Trophoblast cell (in vitro differentiated cells and primary cell): Measurements from ENCODE around the gene GGN.
A peak's percentile ranks its signal among the peaks of the same experiment; 100 is the strongest.

ENCODE experiments used
- DNase-seq, 2 donors: peaks; one replicate each; pipeline ENCODE4 v3.0.0-alpha.2; 2016
- H2AFZ ChIP-seq: 2 replicates; pipeline ENCODE4 v1.6.1; 2013; ENCODE audit warnings: low read length, moderate library complexity, mild to moderate bottlenecking; ENCODE audit not compliant: insufficient read depth, poor library complexity
- H2AK5ac ChIP-seq: 2 replicates; pipeline ENCODE4 v1.6.1; 2013; ENCODE audit warnings: mild to moderate bottlenecking, low read length
- H2BK120ac ChIP-seq: 2 replicates; pipeline ENCODE4 v1.6.1; 2013; ENCODE audit warnings: low read length, mild to moderate bottlenecking, moderate library complexity; ENCODE audit not compliant: insufficient read depth, poor library complexity
- H2BK12ac ChIP-seq: 2 replicates; pipeline ENCODE4 v1.6.1; 2013; ENCODE audit warnings: mild to moderate bottlenecking, low read length, moderate library complexity
- H2BK5ac ChIP-seq: 2 replicates; pipeline ENCODE4 v1.6.1; 2013; ENCODE audit warnings: low read length, low read depth, moderate library complexity, mild to moderate bottlenecking; ENCODE audit not compliant: poor library complexity
- H3K14ac ChIP-seq: 2 replicates; pipeline ENCODE4 v1.6.1; 2013; ENCODE audit warnings: mild to moderate bottlenecking, low read length
- H3K18ac ChIP-seq: 2 replicates; pipeline ENCODE4 v1.6.1; 2013; ENCODE audit warnings: mild to moderate bottlenecking, low read length
- H3K23ac ChIP-seq: 2 replicates; pipeline ENCODE4 v1.6.1; 2013; ENCODE audit warnings: low read length
- H3K27ac ChIP-seq: 2 replicates; pipeline ENCODE4 v1.5.1; 2013; ENCODE audit warnings: low read depth, mild to moderate bottlenecking, inconsistent platforms, low read length, moderate library complexity
- H3K27me3 ChIP-seq: 2 replicates; pipeline ENCODE4 v1.6.1; 2013; ENCODE audit warnings: inconsistent platforms, mild to moderate bottlenecking, low read length, moderate library complexity; ENCODE audit not compliant: insufficient read depth
- H3K36me3 ChIP-seq, 2 experiments: 1 replicate in 1 of 2; 2 replicates in 1 of 2; pipeline ENCODE4 v1.6.1; 2013; ENCODE audit warnings: low read length in 2 of 2, mild to moderate bottlenecking in 2 of 2, moderate library complexity in 1 of 2; ENCODE audit not compliant: insufficient read depth in 2 of 2, control insufficient read depth in 1 of 2
- H3K4ac ChIP-seq: 2 replicates; pipeline ENCODE4 v1.6.1; 2013; ENCODE audit warnings: low read depth, mild to moderate bottlenecking, low read length, moderate library complexity
- H3K4me1 ChIP-seq, 2 experiments: 1 replicate in 1 of 2; 2 replicates in 1 of 2; pipeline ENCODE4 v1.6.1; 2013; ENCODE audit warnings: low read length in 2 of 2, mild to moderate bottlenecking in 2 of 2, moderate library complexity in 1 of 2; ENCODE audit not compliant: insufficient read depth in 2 of 2, control insufficient read depth in 1 of 2
- H3K4me2 ChIP-seq: 2 replicates; pipeline ENCODE4 v1.6.1; 2013; ENCODE audit warnings: inconsistent platforms, mild to moderate bottlenecking, low read length, moderate library complexity
- H3K4me3 ChIP-seq: 2 replicates; pipeline ENCODE4 v1.5.1; 2013; ENCODE audit warnings: mild to moderate bottlenecking, low read depth, low read length, inconsistent platforms
- H3K79me1 ChIP-seq: one replicate; pipeline ENCODE4 v1.6.1; 2013; ENCODE audit warnings: low read length
- H3K79me2 ChIP-seq: 2 replicates; pipeline ENCODE4 v1.6.1; 2013; ENCODE audit warnings: low read length, mild to moderate bottlenecking; ENCODE audit not compliant: control insufficient read depth, insufficient read depth, poor library complexity
- H3K9ac ChIP-seq: 2 replicates; pipeline ENCODE4 v1.6.1; 2013; ENCODE audit warnings: mild to moderate bottlenecking, low read length
- H3K9me3 ChIP-seq: 2 replicates; pipeline ENCODE4 v1.6.1; 2013; ENCODE audit warnings: low read depth, mild to moderate bottlenecking, control low read depth, inconsistent platforms, low read length; ENCODE audit not compliant: insufficient read depth
- H4K12ac ChIP-seq: 2 replicates; pipeline ENCODE4 v1.6.1; 2013; ENCODE audit warnings: low read depth, mild to moderate bottlenecking, low read length, moderate library complexity
- H4K8ac ChIP-seq: 2 replicates; pipeline ENCODE4 v1.6.1; 2013; ENCODE audit warnings: low read depth, mild to moderate bottlenecking, low read length, moderate library complexity
- H4K91ac ChIP-seq: one replicate; pipeline ENCODE4 v1.6.1; 2013; ENCODE audit warnings: low read depth, mild to moderate bottlenecking, low read length, moderate library complexity
- WGBS: extraction: QIAGEN DNeasy Blood & Tissue Kit; methylation state at CpG from one replicate; pipeline ENCODE4 v1.1.7; 2013; ENCODE audit warnings: missing lambda C conversion rate; ENCODE audit not compliant: insufficient read length, insufficient coverage; ENCODE audit errors: extremely low coverage; 5-methylcytosine and 5-hydroxymethylcytosine counted together

GGN gene

GRCh38 chr19:38373907-38374331, 13.9 kb downstream of the GGN start:
- Histone ChIP-seq H4K12ac (no peak overlapping the region), H2BK5ac (no peak overlapping the region), H3K9me3 (no peaks in the 10 kb centered on the region), H2AFZ (peak overlapping the region; percentile 59), H3K27ac (peak overlapping the region; percentile 27), H2AK5ac (no peak overlapping the region), H3K18ac (no peak overlapping the region), H3K36me3 (peaks cover 10 to 11% of the 10 kb centered on the region in 2 experiments), H3K23ac (no peak overlapping the region), H2BK12ac (no peak overlapping the region), H3K79me2 (peaks cover 12% of the 10 kb centered on the region), H3K14ac (no peak overlapping the region), H3K4ac (no peak overlapping the region), H4K91ac (peak overlapping the region; percentile 42), H3K4me1 (peaks cover 6 to 15% of the 10 kb centered on the region in 2 experiments), H3K9ac (peak overlapping the region; percentile 20), H2BK120ac (peak overlapping the region; percentile 46), H3K79me1 (peaks cover 8% of the 10 kb centered on the region), H3K4me2 (peak overlapping the region; percentile 71), H4K8ac (peak overlapping the region; percentile 84), H3K27me3 (no peaks in the 10 kb centered on the region), H3K4me3 (no peak overlapping the region)
- no CpG with 5 or more reads among the region's 6 CpGs for WGBS
- no peak for DNase-seq

DNA sequence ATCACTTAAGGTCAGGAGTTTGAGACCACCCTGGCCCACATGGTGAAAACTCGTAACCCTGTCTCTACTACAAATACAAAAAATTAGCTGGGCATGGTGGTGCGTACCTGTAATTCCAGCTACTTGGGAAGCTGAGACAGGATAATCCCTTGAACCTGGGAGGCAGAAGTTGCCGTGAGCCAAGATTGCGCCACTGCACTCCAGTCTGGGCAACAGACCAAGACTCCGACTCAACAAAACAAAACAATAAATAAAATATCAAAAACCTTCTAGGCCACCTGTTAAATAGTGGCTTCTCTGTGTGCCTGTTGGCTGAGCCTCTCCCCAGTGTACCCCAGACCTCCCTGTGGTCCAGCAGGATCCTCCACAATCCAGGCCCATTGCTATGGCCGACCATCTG, 16.8 kb downstream of the GGN start:
- Histone ChIP-seq H3K4me2 (no peak overlapping the region), H3K79me2 (peaks cover 12% of the 10 kb centered on the region), H3K9ac (no peak overlapping the region), H4K91ac (no peak overlapping the region), H4K12ac (no peak overlapping the region), H2AFZ (no peak overlapping the region), H3K4me1 (peaks cover 6 to 8% of the 10 kb centered on the region in 2 experiments), H3K27me3 (no peaks in the 10 kb centered on the region), H3K27ac (no peak overlapping the region), H3K36me3 (peaks cover under 1% of the 10 kb centered on the region in 2 experiments), H3K14ac (no peak overlapping the region), H3K23ac (no peak overlapping the region), H3K4me3 (no peak overlapping the region), H3K4ac (no peak overlapping the region), H4K8ac (no peak overlapping the region), H2BK12ac (no peak overlapping the region), H2BK5ac (no peak overlapping the region), H3K79me1 (peaks cover 8% of the 10 kb centered on the region), H3K9me3 (no peaks in the 10 kb centered on the region), H3K18ac (no peak overlapping the region), H2AK5ac (no peak overlapping the region), H2BK120ac (no peak overlapping the region)
- no CpG with 5 or more reads among the region's 6 CpGs for WGBS
- no peak for DNase-seq

DNA sequence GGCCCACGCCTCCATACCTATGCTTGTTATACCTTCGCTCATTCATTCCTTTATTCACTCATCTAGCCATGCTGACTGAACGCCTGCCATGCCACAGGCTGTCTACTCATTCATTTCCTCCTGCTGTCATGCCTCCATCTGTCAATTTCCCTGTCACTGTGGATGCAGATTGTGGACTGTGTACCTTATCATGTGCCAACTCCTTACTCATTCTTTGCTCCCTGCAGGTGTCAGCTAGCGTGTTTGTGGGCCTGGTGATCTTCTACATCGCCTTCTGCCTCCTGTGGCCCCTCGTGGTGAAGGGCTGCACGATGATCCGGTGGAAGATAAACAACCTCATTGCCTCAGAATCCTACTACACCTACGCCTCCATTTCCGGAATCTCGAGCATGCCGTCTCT, 17.5 kb downstream of the GGN start:
- no peak overlapping the region for H4K12ac ChIP-seq
- no peak overlapping the region for H3K4me2 ChIP-seq
- no peak overlapping the region for H2AK5ac ChIP-seq
- peaks cover 7% of the 10 kb centered on the region for H3K79me1 ChIP-seq
- H2BK5ac ChIP-seq: no peak overlapping the region
- no peaks in the 10 kb centered on the region for H3K9me3 ChIP-seq
- no peaks in the 10 kb centered on the region for H3K27me3 ChIP-seq
- peaks cover 7% of the 10 kb centered on the region for H3K79me2 ChIP-seq
- no peak overlapping the region for H3K9ac ChIP-seq
- H3K23ac ChIP-seq: no peak overlapping the region
- no peak overlapping the region for H3K14ac ChIP-seq
- no peak overlapping the region for H2AFZ ChIP-seq
- WGBS: no CpG with 5 or more reads among the region's 12 CpGs
- no peak overlapping the region for H3K4me3 ChIP-seq
- no peak for DNase-seq
- H4K8ac ChIP-seq: no peak overlapping the region
- H4K91ac ChIP-seq: no peak overlapping the region
- no peak overlapping the region for H3K4ac ChIP-seq
- H3K18ac ChIP-seq: no peak overlapping the region
- H3K27ac ChIP-seq: no peak overlapping the region
- peaks cover under 1% of the 10 kb centered on the region in 2 experiments for H3K4me1 ChIP-seq
- H2BK120ac ChIP-seq: no peak overlapping the region
- no peaks in the 10 kb centered on the region for H3K36me3 ChIP-seq
- no peak overlapping the region for H2BK12ac ChIP-seq

- Histone ChIP-seq H4K12ac (no peak overlapping the region), H4K8ac (no peak overlapping the region), H2BK12ac (no peak overlapping the region), H3K23ac (no peak overlapping the region), H4K91ac (no peak overlapping the region), H3K18ac (no peak overlapping the region), H3K9ac (no peak overlapping the region), H3K27me3 (no peaks in the 10 kb centered on the region), H3K4me1 (no peaks in the 10 kb centered on the region), H3K4me3 (no peak overlapping the region), H2BK5ac (no peak overlapping the region), H3K79me2 (no peaks in the 10 kb centered on the region), H3K4ac (no peak overlapping the region), H3K14ac (no peak overlapping the region), H2BK120ac (no peak overlapping the region), H3K27ac (no peak overlapping the region), H3K4me2 (no peak overlapping the region), H3K9me3 (peaks cover 4% of the 10 kb centered on the region), H3K36me3 (no peaks in the 10 kb centered on the region), H3K79me1 (peaks cover under 1% of the 10 kb centered on the region), H2AFZ (no peak overlapping the region), H2AK5ac (no peak overlapping the region)
- no peak for DNase-seq
- WGBS: no CpG with 5 or more reads among the region's 2 CpGs
Observed at GRCh38 chr19:38369584-38369983, 18.2 kb downstream of the GGN start.
